NCI-H226 (cell line): ENCODE results near the gene PROSER3.
"Not testable (repeated sequence)": the region's sequence is repeated elsewhere in the genome, so short reads cannot be mapped to it uniquely, and the experiment has no call there.

ENCODE experiments used
- DNase-seq: peaks from one replicate; pipeline ENCODE4 v3.0.0-alpha.2; 2015

Gene PROSER3

GRCh38 chr19:35795564-35795963, 37.6 kb downstream of the PROSER3 start:
- not testable (repeated sequence) for DNase-seq

DNA sequence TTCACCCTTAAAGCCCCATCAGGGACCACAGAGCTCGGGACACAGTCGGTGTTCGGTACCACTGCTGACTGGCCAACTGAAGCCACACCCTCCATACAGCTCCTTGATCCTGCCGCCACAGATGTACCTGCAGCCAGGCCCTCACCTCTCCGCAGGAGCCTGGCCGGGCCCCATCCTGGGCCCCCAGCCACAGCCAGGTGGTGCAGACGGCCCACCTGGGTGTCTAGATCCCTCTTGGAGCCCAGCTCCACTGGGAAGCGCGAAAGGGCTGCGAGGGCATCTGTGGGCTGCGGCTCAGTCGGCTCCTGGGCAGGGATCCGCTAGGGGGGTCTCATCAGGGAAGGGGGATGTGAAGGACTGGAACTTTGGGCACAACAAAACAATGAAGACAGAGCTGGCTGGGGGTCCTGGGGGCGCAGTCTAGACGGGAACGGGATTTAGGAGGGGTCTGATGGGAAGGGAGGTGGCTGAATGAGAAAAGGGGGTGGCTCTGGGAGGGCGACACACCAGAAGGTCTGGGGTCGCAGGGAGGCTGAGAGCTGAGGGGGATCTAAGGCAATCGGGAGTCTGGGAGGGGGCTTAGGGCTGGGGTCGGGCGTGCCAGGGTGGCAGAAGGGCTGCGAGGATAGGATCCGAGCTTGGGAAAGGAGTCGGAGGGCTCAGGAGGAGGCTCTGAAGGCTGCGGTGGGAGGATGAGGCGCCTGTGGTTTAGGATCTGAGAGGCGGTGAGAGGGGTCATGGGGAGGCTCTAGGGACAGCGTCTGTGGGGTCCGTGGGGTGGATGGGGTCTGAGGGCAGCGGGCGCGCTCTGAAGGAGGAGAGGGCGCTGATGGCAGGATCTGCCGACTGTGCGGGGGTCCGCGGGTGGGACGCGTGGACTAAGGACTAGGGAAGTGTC, 38.9 kb downstream of the PROSER3 start:
- DNase-seq, result no peak

DNA sequence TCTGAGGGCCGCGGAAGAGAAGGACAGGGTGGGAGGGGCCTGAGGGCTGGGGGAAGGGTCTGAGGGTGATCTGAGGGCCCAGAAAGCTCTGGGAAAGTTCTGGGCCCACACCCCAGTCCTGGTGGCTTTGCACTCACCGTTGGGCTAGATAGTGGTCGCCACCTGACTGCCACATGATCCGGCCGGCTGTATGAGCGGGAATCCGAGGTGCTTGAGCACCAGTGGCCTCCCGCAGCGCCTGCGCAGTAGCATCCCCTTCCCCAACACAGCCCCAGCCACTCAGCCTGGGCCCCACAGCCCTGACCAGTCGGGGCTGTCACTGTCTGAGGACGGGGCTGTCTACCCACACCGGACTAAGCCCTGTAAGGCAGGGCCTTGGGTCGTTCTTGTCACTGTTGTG, 39.7 kb downstream of the PROSER3 start:
- no peak for DNase-seq

DNA sequence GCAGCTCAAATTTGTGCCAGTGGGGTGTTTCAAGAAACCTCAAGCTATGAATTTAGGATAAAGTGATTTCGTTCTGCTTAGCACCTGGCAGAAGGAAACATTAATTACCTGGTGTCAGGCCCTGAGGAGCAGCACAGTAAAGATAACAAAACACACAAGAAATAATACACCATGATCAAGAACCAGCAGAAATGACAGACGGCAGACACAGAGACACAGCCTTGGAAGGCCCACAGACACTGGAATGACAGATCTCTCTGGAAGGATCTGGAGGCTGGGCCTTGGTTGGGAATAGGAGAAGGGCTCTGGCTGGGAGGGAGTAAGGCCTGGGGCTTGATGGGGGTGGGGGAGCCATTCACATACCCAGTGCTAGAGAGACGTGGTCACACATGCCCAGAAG, 43.9 kb downstream of the PROSER3 start:
- no peak for DNase-seq

GRCh38 chr19:35805526-35806102, 47.6 kb downstream of the PROSER3 start:
- no peak for DNase-seq

- DNase-seq, result no peak
These were observed 48.6 kb downstream of the PROSER3 start for GRCh38 chr19:35806597-35806996.

GRCh38 chr19:35807633-35808032, 49.7 kb downstream of the PROSER3 start:
- DNase-seq, result no peak

- no peak for DNase-seq
These were observed 53.6 kb downstream of the PROSER3 start for GRCh38 chr19:35811317-35812219.

- DNase-seq, result no peak
These were observed 54.5 kb downstream of the PROSER3 start, which contains the start of gene PRODH2 for GRCh38 chr19:35812220-35813042. Gene PRODH2 (minus strand): TSS chr19:35812845. CDS start chr19:35812805, 40 bp downstream.

GRCh38 chr19:35813043-35813890, 55.3 kb downstream of the PROSER3 start:
- no peak for DNase-seq

DNA sequence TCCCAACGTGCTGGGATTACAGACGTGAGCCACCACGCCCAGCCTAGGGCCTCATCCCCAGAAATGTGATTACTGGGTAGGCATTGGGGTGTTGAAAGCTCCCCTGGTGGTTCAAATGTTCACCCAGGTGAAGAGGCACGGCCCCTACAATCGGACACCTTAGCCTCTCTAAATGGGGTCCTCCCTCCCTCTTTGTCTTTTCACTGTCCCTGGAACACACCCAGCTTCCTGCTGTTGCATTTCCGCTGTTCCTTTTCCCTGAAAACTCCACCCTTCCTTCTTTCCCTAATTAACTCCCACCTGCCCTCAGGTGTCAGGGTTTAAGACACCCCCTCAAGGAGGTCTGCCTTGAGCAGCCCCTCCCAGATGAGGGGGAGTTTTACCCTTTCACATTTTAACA, 58.3 kb downstream of the PROSER3 start:
- no peak for DNase-seq

- DNase-seq, result no peak
These were observed 58.9 kb downstream of the PROSER3 start for GRCh38 chr19:35816846-35817245.

DNA sequence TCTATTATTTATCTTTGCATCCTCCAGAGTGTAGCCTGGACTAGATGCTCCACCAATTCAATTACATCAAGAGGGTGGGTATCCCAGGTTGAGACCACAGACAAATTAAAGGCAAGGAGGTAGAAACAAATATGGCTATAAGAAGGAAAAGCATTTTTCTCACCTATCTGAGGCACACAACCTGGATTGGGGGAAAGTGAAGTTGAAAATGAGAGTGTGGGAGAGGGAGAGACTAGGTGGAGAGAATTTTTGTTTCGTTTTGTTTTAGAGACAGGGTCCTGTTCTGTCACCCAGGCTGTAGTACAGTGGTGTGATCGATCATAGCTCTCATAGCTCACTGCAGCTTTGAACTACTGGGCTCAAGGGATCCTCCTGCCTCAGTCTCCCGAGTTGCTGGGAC, 60.5 kb downstream of the PROSER3 start:
- no peak for DNase-seq
